Anterior cingulate cortex (tissue), 58 donors: ENCODE measurements around the gene ZRANB1.
A peak's percentile ranks its signal among the peaks of the same experiment; 100 is the strongest.

Experiments
- DNase-seq, 58 donors: peaks; one replicate each; lab custom pipeline; 2025; lab: John Stamatoyannopoulos, UW

ZRANB1 gene

GRCh38 chr10:125003146-125003900 lies 61.4 kb downstream of the ZRANB1 start:
- DNase-seq, result no peak

GRCh38 chr10:125003901-125004467 lies 62.1 kb downstream of the ZRANB1 start:
- no peak for DNase-seq

- peak in 1 of 58 donors; percentile 49 for DNase-seq
Measured at GRCh38 chr10:125004571-125005311, 62.8 kb downstream of the ZRANB1 start.

GRCh38 chr10:125005312-125006187 lies 63.6 kb downstream of the ZRANB1 start:
- peak in 20 of 58 donors; percentile 17 to 69 (median 36) for DNase-seq

GRCh38 chr10:125006188-125006680 lies 64.3 kb downstream of the ZRANB1 start:
- peak in 2 of 58 donors; percentile 36 to 69 for DNase-seq

- DNase-seq, result peak in 17 of 58 donors; percentile 28 to 73 (median 50)
Measured at GRCh38 chr10:125006921-125007426, 65.1 kb downstream of the ZRANB1 start.

- DNase-seq, result no peak
Measured at GRCh38 chr10:125007436-125007835, 65.5 kb downstream of the ZRANB1 start.

GRCh38 chr10:125008689-125009638 lies 67.0 kb downstream of the ZRANB1 start:
- no peak for DNase-seq

- DNase-seq, result peak in 15 of 58 donors; percentile 15 to 63 (median 36)
Measured at GRCh38 chr10:125009661-125010161, 67.8 kb downstream of the ZRANB1 start.

- no peak for DNase-seq
Measured at GRCh38 chr10:125010362-125010761, 68.4 kb downstream of the ZRANB1 start.

- DNase-seq, result no peak
Measured at GRCh38 chr10:125011171-125011925, 69.4 kb downstream of the ZRANB1 start.

GRCh38 chr10:125011926-125012705 lies 70.2 kb downstream of the ZRANB1 start:
- no peak for DNase-seq

GRCh38 chr10:125012851-125013528 lies 71.1 kb downstream of the ZRANB1 start:
- DNase-seq, result no peak

GRCh38 chr10:125013529-125013872 lies 71.6 kb downstream of the ZRANB1 start:
- DNase-seq, result no peak

- DNase-seq, result peak in 2 of 58 donors; percentile 12 to 35
Measured at GRCh38 chr10:125014086-125014830, 72.3 kb downstream of the ZRANB1 start.

- no peak for DNase-seq
Measured at GRCh38 chr10:125014836-125015355, 73.0 kb downstream of the ZRANB1 start.
